HG03097 (cell line): ENCODE results near the gene HBP1.
"Not testable (repeated sequence)": the region's sequence is repeated elsewhere in the genome, so short reads cannot be mapped to it uniquely, and the experiment has no call there.

Source experiments
- ATAC-seq: cut with Tn5 transposase; IDR thresholded peaks from one replicate; pipeline ENCODE4 v1.9.1; 2021; ENCODE audit not compliant: unreplicated experiment, low FRiP score

HBP1 gene

DNA sequence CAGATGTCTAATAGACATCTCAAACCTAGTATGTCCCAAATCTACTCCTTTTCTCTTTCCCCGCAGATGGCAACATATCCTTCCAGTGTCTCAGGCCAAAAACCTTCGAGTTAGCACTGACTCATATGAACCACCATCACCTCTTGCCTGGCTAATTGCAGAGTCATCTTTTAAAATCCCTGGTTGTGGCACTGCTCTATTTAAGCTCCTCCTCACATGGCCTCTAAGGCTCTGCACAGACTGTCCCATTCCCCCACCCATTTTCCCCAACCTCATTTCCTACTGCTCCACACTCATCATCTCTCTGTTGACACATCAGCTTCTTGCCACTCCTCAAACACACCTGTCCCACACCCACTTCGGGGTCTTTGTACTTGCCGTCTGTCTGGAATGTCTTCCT, 16.8 kb upstream of the HBP1 start:
- ATAC-seq, result no peak

- ATAC-seq, result no peak
Measured at GRCh38 chr7:107154826-107155225, 14.0 kb upstream of the HBP1 start.

GRCh38 chr7:107155726-107156125, 13.1 kb upstream of the HBP1 start:
- ATAC-seq, result not testable (repeated sequence)

GRCh38 chr7:107157091-107157490, 11.7 kb upstream of the HBP1 start:
- no peak for ATAC-seq

DNA sequence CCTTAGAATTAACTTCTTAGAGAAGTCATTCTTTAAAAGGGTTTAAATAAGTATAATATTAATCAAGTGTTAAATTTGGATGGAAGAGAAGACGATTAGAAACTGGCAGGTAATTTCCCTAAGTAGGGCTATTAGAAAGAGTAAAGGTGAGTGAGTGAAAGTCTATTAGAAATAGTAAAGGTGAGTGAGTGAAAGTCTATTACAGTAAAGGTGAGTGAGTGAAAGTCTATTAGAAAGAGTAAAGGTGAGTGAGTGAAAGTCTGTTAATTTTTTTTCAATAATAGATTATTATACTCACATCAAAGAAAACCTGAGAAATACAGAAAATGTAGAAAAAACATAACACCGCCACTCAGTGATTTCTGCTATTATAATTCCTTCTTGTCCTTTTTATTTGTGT, 10.8 kb upstream of the HBP1 start:
- no peak for ATAC-seq

DNA sequence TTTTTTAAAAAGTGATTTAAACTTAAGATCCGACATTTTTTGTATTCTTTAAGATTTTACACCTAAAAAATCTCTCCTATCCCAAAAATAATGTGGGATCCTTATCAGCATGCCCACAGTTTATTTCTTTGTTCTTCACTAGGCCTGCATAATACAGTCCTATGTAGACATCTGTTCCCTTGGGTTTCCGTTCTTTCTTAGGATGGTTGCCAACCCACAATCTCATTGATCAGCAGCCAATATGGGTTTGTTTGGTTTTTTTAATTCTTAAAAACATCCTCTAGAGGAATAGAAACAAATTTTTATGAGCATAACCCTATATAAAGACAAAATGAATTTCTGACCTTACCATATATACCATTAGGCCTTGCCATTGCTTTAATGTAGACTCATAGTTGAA, 8.4 kb upstream of the HBP1 start:
- ATAC-seq, result no peak

GRCh38 chr7:107161415-107161814, 7.4 kb upstream of the HBP1 start:
- no peak for ATAC-seq

GRCh38 chr7:107162475-107162874, 6.3 kb upstream of the HBP1 start:
- ATAC-seq, result no peak

GRCh38 chr7:107164092-107164491, 4.7 kb upstream of the HBP1 start:
- no peak for ATAC-seq

DNA sequence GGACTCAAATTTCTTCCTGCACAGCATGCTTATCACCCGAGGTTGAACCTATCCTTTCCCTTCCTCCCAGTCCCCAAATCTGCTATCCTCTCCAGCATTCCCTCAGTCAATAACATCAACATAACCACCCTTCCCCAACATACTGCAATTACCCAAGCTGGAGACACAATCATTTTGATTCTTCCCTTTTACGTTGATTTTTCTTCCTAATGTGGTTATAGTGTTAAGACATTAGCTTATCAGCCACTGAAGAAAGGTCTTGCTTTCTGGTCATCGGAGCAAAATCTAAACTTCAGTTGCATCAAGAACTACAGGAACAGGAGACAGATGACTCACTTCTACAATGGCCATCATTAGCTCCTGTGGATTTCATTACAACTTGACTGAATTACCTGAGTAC, 3.5 kb upstream of the HBP1 start:
- ATAC-seq, result no peak

- no peak for ATAC-seq
Measured at GRCh38 chr7:107166736-107167426, 1.9 kb upstream of the HBP1 start.

DNA sequence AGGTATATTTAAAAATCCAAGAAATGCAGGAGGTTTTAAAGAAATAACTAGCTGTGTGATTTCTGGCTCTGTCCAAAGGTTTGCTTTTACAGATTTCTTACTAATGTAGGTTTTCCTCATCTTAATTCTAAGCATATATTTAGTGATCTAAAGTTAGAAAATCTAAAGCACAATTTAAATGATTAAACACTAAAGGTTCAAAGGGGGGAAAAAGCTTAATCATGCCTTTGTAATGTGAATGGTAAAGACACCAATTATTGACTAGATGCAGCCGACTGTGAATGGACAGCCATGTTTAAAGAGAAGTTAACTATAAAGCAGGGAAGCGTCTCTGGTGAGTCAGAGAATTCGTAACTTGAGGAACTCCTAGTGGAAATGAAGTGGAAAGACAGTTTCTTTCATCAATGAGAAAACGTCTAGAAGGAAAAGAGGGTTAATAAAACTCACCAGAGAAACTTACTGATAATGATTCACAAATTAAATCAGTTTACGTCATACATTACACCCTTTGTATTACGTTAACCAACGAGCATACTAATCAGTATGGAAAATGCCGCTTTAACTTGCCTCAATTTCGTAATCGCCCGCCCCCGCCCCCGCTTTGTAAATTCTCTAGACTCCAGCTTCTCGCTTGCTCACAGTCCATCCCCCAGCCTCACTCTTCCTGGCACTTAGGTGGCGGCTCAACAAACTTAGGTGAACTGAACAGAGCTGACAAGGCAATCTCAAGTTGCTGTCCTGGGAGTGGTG, 1.1 kb upstream of the HBP1 start:
- ATAC-seq, result no peak

DNA sequence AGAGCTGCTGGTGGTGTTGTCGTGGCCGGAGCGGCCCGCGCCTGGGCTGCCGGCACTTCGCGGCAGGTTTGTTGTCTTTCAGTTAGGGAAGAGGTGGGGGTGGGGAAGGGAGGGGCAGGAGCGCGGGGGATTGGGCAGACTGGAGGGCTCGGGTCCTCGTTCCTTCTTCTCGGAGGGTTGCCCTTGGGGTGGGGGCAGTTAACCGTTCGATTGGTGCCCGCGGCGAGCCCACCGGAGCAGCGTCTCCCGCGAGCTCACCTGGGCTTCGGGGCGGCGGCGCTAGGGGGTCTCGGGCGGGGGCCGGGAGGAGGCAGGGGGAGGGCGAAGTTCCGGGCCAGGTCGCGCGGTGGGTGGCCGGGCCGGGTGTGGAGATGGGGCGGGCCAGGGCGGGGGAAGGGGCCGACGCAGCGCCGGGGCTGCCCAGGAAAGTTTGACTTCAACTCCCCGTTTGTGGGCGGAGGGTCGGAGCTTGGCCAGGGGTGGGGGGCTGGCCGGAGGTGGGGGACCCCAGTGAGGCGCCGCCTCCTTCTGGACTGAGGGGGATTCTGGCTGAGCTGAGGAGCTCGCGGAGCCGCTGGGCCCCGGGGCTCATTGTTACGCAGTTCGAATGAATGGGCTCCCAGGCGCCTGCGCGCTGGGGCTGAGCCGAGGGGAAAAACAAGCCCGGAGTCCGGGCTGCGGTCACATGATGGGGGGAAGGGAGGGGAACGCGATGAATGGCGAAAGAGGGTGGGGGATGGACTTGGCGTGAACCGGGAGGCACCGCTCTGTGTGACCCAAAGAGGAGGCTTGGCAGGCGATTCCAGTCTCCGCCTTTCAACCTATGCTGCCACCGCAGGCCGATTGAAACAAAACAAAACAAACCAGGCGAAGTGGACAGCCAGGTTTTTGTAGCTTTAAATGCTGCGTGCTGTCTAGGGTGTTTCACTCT, 582 bp downstream of the HBP1 start:
- ATAC-seq, result peak; percentile 36

DNA sequence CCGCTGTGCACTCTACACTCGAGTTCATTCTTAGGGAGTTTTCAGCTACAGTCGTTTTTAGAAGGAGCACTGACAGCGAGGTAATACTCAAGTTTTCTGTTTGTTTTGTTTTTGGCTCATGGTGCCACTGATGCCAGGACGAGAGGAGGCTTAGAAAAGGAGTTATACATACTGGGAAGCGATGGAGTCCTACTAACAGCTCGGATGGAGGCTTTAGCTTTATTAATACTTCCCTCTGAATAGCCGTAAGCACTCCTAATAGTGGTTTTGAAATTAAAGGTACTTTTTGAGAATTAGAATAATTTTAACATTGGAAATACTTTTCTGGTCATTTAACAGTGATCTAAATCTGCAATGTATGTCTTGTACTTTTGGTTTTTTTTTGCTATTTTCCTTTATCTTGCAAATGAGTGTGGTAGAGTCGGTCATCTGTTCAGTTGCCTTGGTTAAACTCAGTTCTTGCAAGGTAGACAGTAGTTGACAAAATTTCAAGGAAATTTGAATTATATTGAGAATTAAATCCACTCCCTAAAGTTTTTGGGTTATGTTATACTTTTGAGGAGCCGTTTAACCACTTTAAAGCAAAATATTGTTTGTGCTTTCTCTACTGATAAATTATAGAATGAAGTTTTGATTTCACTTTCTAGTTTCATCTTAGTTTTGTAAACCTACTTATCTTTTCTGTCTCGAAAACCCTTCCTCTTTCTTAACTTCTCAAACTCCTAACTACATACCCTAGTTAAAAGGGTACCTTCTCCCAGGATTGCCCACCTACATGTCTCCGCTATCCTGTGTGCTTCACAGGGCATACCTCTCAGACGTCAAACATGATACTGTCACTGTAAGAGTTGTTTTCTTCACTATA, 1.5 kb downstream of the HBP1 start:
- no peak for ATAC-seq

- no peak for ATAC-seq
Measured at GRCh38 chr7:107171496-107171895, 2.7 kb downstream of the HBP1 start.

- ATAC-seq, result no peak
Measured at GRCh38 chr7:107172276-107173032, 3.7 kb downstream of the HBP1 start.

DNA sequence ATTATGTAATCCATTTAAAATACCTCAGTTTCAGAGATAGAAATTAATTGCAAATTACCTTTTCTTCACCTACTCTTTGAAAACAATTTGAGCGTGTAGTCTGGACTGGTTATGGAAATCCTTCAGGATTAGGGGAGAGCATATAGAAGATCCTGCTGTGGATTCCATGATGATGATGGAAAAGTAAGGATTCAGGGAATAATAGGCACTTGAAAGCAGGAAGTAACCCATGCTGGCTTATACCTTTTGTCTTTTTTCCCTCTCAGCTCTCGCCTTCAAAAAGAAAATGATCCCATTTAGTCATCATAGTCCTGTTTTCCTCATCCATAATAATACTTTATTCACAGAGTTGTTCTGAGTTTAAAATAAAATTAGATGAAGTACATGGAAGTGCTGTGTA, 4.4 kb downstream of the HBP1 start:
- no peak for ATAC-seq

- peak; percentile 28 for ATAC-seq
Measured at GRCh38 chr7:107173691-107174406, 5.0 kb downstream of the HBP1 start.
